ENCODE data around the gene SDHAF3.
"Not testable (repeated sequence)": the region's sequence is repeated elsewhere in the genome, so short reads cannot be mapped to it uniquely, and the experiment has no call there.

Gene SDHAF3

GRCh38 chr7:97117372-97118188, at the start of gene SDHAF3:
Gene SDHAF3 (plus strand): TSS chr7:97117698. CDS start chr7:97117724, 26 bp downstream.
- Histone ChIP-seq H3K4me1 (ENCODE audit: control insufficient read depth, insufficient read depth, low read length) (no peaks in the 10 kb centered on the region), H3K9ac (ENCODE audit: low read length) (peak within 1 kb of the TSS; percentile 86), H3K27me3 (ENCODE audit: control insufficient read depth, insufficient read depth, low read length) (no peaks in the 10 kb centered on the region), H3K36me3 (ENCODE audit: control insufficient read depth, insufficient read depth, low read length) (peaks cover 2% of the 10 kb centered on the region), H3K4me3 (ENCODE audit: low read length) (peak within 1 kb of the TSS; percentile 100), H3K27ac (ENCODE audit: low read depth, low read length) (peak within 1 kb of the TSS; percentile 80)

- H3K27me3 ChIP-seq (ENCODE audit: control insufficient read depth, insufficient read depth, low read length); H3K4me1 ChIP-seq (ENCODE audit: control insufficient read depth, insufficient read depth, low read length); H3K9ac ChIP-seq (ENCODE audit: low read length); H3K36me3 ChIP-seq (ENCODE audit: control insufficient read depth, insufficient read depth, low read length); H3K4me3 ChIP-seq (ENCODE audit: low read length); H3K27ac ChIP-seq (ENCODE audit: low read depth, low read length): not testable (repeated sequence)
These were observed 45.5 kb upstream of the SDHAF3 start for GRCh38 chr7:97072025-97072424.

GRCh38 chr7:97075928-97076327, 41.6 kb upstream of the SDHAF3 start:
- H3K27me3 ChIP-seq (ENCODE audit: control insufficient read depth, insufficient read depth, low read length), result no peaks in the 10 kb centered on the region
- no peaks in the 10 kb centered on the region for H3K4me1 ChIP-seq (ENCODE audit: control insufficient read depth, insufficient read depth, low read length)
- H3K36me3 ChIP-seq (ENCODE audit: control insufficient read depth, insufficient read depth, low read length), result no peaks in the 10 kb centered on the region
- H3K9ac ChIP-seq (ENCODE audit: low read length), result no peak overlapping the region
- H3K4me3 ChIP-seq (ENCODE audit: low read length), result no peak overlapping the region
- H3K27ac ChIP-seq (ENCODE audit: low read depth, low read length), result no peak overlapping the region

DNA sequence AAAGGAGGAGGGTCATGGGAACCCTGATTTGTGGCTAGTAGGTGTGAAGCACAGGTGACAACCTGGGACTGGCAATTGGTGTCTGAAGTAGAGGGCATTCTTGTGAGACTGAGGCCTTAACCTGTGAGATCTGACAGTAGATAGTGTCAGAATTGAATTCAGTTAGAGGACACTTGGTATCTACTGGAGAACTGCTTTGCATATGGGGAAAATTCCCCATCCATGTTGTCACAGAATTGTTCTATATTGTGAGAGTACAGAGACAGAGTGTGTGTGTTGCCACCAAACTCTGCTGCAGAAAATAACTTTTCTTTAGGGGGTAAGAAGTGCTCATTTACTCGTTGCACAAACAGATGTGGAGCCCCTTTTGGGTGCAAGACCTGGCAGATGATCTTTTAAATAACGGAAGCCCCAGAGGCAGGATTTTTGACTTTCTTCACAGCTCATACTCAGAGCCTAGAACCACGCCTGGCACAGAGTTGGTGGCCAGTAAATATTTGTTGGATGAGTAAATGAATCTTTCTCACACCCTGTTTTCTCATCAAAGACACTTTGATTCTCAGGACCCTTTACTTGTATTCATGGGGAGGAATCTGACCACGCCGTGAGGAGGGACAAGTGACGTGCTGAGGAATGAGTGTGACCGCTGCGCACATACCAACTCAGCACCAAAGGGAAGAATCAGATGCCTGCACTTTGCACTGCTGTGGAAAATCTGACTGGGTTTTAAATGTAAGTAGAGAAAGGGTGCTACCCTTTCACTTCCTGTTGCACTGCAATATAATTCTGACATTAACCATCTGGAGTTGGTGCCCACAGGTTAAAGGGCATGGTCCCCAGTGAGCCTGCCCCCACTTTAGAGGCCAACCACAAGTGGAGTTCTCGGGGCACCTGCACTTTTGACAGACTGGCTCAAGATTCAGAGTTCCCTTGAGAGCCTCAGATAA, 39.2 kb upstream of the SDHAF3 start:
- no peak overlapping the region for H3K4me3 ChIP-seq (ENCODE audit: low read length)
- H3K27ac ChIP-seq (ENCODE audit: low read depth, low read length), result no peak overlapping the region
- H3K9ac ChIP-seq (ENCODE audit: low read length), result no peak overlapping the region
- no peaks in the 10 kb centered on the region for H3K36me3 ChIP-seq (ENCODE audit: control insufficient read depth, insufficient read depth, low read length)
- H3K27me3 ChIP-seq (ENCODE audit: control insufficient read depth, insufficient read depth, low read length), result no peaks in the 10 kb centered on the region
- no peaks in the 10 kb centered on the region for H3K4me1 ChIP-seq (ENCODE audit: control insufficient read depth, insufficient read depth, low read length)

GRCh38 chr7:97079300-97079699, 38.2 kb upstream of the SDHAF3 start:
- Histone ChIP-seq H3K9ac (ENCODE audit: low read length) (no peak overlapping the region), H3K27ac (ENCODE audit: low read depth, low read length) (no peak overlapping the region), H3K4me3 (ENCODE audit: low read length) (no peak overlapping the region), H3K27me3 (ENCODE audit: control insufficient read depth, insufficient read depth, low read length) (no peaks in the 10 kb centered on the region), H3K36me3 (ENCODE audit: control insufficient read depth, insufficient read depth, low read length) (no peaks in the 10 kb centered on the region), H3K4me1 (ENCODE audit: control insufficient read depth, insufficient read depth, low read length) (no peaks in the 10 kb centered on the region)

DNA sequence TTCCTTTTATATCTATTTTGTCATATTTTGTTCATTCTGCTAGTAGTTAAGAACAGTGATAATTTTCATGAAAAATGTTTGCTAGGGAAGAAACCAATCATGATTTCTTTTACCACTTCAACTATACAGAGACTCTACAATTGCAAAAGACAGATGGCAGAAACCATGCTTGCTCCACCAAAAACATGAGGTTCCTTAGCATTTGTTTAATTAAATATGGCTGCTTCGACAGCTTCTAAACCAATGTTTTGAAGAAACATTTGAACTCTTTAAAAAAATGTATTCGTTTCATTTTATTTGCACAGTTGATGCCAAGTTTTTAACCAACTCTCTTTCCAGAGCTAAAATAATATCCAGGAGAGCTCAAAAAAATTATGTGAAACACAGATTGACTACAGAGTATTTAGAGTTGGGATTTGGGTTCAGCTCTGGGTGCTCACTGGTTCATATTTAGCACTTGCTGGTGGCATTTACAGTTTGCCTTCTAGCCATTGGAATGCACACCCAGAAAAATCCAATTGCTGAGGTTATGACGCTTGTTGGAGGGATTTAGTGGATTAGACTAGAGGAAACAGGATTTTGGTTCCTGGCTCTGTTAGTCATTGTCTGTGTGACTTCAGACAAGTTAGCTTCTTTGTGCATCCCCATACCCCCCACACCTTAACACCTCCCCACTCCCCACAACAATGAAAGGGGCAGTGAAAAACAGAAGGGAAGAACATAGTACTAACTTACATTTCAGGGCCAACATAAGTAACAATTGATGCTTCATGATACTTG, 35.8 kb upstream of the SDHAF3 start:
- Histone ChIP-seq H3K9ac (ENCODE audit: low read length) (no peak overlapping the region), H3K36me3 (ENCODE audit: control insufficient read depth, insufficient read depth, low read length) (no peaks in the 10 kb centered on the region), H3K27me3 (ENCODE audit: control insufficient read depth, insufficient read depth, low read length) (no peaks in the 10 kb centered on the region), H3K27ac (ENCODE audit: low read depth, low read length) (no peak overlapping the region), H3K4me1 (ENCODE audit: control insufficient read depth, insufficient read depth, low read length) (no peaks in the 10 kb centered on the region), H3K4me3 (ENCODE audit: low read length) (no peak overlapping the region)

GRCh38 chr7:97088364-97088763, 29.1 kb upstream of the SDHAF3 start:
- no peaks in the 10 kb centered on the region for H3K36me3 ChIP-seq (ENCODE audit: control insufficient read depth, insufficient read depth, low read length)
- no peak overlapping the region for H3K27ac ChIP-seq (ENCODE audit: low read depth, low read length)
- H3K9ac ChIP-seq (ENCODE audit: low read length), result no peak overlapping the region
- no peak overlapping the region for H3K4me3 ChIP-seq (ENCODE audit: low read length)
- no peaks in the 10 kb centered on the region for H3K4me1 ChIP-seq (ENCODE audit: control insufficient read depth, insufficient read depth, low read length)
- no peaks in the 10 kb centered on the region for H3K27me3 ChIP-seq (ENCODE audit: control insufficient read depth, insufficient read depth, low read length)

DNA sequence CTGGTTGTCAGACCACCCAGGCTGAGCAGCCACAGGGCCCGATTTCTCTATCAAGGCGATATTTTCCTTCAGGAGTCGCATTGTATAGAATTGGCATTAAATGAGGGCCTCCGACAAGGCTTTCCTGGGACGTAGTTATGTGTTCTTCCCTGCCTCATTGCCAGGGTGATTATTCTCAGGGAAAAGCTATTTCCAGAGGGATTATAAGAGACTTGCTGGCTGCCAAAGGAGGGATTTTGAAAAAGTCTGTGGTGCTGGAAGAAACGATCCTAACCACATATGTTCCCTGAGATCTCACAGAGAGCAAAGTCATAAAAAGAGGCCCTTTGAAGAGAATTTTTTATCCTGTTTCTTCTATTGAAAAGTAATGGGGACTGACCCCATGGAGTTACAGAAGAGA, 27.7 kb upstream of the SDHAF3 start:
- no peaks in the 10 kb centered on the region for H3K36me3 ChIP-seq (ENCODE audit: control insufficient read depth, insufficient read depth, low read length)
- H3K27ac ChIP-seq (ENCODE audit: low read depth, low read length), result no peak overlapping the region
- H3K4me1 ChIP-seq (ENCODE audit: control insufficient read depth, insufficient read depth, low read length), result no peaks in the 10 kb centered on the region
- no peak overlapping the region for H3K9ac ChIP-seq (ENCODE audit: low read length)
- no peak overlapping the region for H3K4me3 ChIP-seq (ENCODE audit: low read length)
- no peaks in the 10 kb centered on the region for H3K27me3 ChIP-seq (ENCODE audit: control insufficient read depth, insufficient read depth, low read length)

DNA sequence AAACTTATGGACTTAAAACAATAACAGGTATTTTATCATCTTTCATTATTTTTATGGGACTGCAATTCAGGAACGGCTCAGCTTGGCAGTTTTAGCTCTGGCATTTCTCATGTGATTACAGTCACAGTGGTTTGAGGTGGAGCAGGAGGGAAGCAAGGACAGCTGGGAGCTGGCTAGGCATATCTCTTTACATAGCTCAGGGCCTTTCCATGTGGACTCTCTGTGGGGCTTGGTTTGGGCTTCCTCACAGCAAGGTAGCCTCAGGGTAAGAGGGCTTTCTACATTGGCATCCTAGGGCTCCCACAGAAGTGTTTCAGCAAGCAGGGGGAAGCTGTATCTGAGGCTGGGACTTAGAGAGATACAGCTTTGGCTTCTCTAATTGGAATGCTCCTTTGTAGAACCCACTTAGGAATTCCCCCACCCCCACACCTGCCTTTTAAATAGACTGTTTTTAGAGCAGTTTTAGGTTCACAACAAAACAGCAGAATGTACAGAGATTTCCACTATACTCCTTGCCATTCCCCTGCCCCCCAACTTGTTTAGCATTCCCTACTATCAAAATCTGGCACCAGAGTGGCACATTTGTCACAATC, 26.6 kb upstream of the SDHAF3 start:
- Histone ChIP-seq H3K27ac (ENCODE audit: low read depth, low read length) (no peak overlapping the region), H3K27me3 (ENCODE audit: control insufficient read depth, insufficient read depth, low read length) (no peaks in the 10 kb centered on the region), H3K9ac (ENCODE audit: low read length) (no peak overlapping the region), H3K4me3 (ENCODE audit: low read length) (no peak overlapping the region), H3K4me1 (ENCODE audit: control insufficient read depth, insufficient read depth, low read length) (no peaks in the 10 kb centered on the region), H3K36me3 (ENCODE audit: control insufficient read depth, insufficient read depth, low read length) (no peaks in the 10 kb centered on the region)

- H3K36me3 ChIP-seq (ENCODE audit: control insufficient read depth, insufficient read depth, low read length), result no peaks in the 10 kb centered on the region
- no peak overlapping the region for H3K4me3 ChIP-seq (ENCODE audit: low read length)
- no peak overlapping the region for H3K27ac ChIP-seq (ENCODE audit: low read depth, low read length)
- no peak overlapping the region for H3K9ac ChIP-seq (ENCODE audit: low read length)
- H3K4me1 ChIP-seq (ENCODE audit: control insufficient read depth, insufficient read depth, low read length), result no peaks in the 10 kb centered on the region
- H3K27me3 ChIP-seq (ENCODE audit: control insufficient read depth, insufficient read depth, low read length), result no peaks in the 10 kb centered on the region
These were observed 23.1 kb upstream of the SDHAF3 start for GRCh38 chr7:97094284-97094930.

- no peak overlapping the region for H3K4me3 ChIP-seq (ENCODE audit: low read length)
- H3K27ac ChIP-seq (ENCODE audit: low read depth, low read length), result no peak overlapping the region
- no peaks in the 10 kb centered on the region for H3K36me3 ChIP-seq (ENCODE audit: control insufficient read depth, insufficient read depth, low read length)
- H3K9ac ChIP-seq (ENCODE audit: low read length), result no peak overlapping the region
- no peaks in the 10 kb centered on the region for H3K4me1 ChIP-seq (ENCODE audit: control insufficient read depth, insufficient read depth, low read length)
- no peaks in the 10 kb centered on the region for H3K27me3 ChIP-seq (ENCODE audit: control insufficient read depth, insufficient read depth, low read length)
These were observed 21.5 kb upstream of the SDHAF3 start for GRCh38 chr7:97096037-97096436.
